AG04450 (cell line): ENCODE results near the gene BAZ1A. TPM values are rescaled to one million over a fixed set of nuclear protein-coding genes. Genes with fewer than 3 reads are reported as not detected.
"Not testable (repeated sequence)": the region's sequence is repeated elsewhere in the genome, so short reads cannot be mapped to it uniquely, and the experiment has no call there.

ENCODE experiments used
- CTCF ChIA-PET: fragments of 300-600, 350-600 bp; formaldehyde crosslinking; extraction: SDS; loops from one replicate; lab custom pipeline; 2022; ENCODE audit warnings: antibody characterized with exemption, inconsistent platforms; lab: Charles Lee
- POLR2A ChIA-PET: fragments of 350-600 bp; formaldehyde crosslinking; extraction: SDS; loops from one replicate; lab custom pipeline; 2021; ENCODE audit warnings: antibody characterized with exemption, inconsistent platforms; lab: Yijun Ruan, JAX
- DNase-seq: peaks from one replicate; pipeline ENCODE4 v3.0.0-alpha.2; 2011; ENCODE audit warnings: low read depth, low spot score
- H3K27ac ChIP-seq: one replicate; pipeline ENCODE4 v1.5.1; 2012; ENCODE audit warnings: low read depth, low read length, control low read depth
- H3K27me3 ChIP-seq: one replicate; pipeline ENCODE4 v1.6.0; 2012; ENCODE audit warnings: low read length; ENCODE audit not compliant: control insufficient read depth, insufficient read depth
- H3K4me3 ChIP-seq: 2 replicates; pipeline ENCODE4 v1.5.1; 2011; ENCODE audit warnings: mild to moderate bottlenecking, low read depth, low read length, control low read depth
- H3K9me3 ChIP-seq: 2 replicates; pipeline ENCODE4 v1.5.1; 2012; ENCODE audit warnings: low read length; ENCODE audit not compliant: control insufficient read depth, insufficient read depth
- polyA plus RNA-seq: library from polyadenylated mRNA; depleted of rRNA; stranded (reverse); fragments of >200 nt; gene quantifications from 2 replicates; pipeline ENCODE4 v1.2.3, GENCODE V29; 2011
- TF ChIP-seq, protein P1 (sequence below): IDR thresholded peaks from 2 replicates; pipeline ENCODE4 v1.5.1; 2011; ENCODE audit warnings: low read depth, low read length, control low read depth, inconsistent platforms

The BAZ1A gene
- polyA plus RNA-seq, 1 experiment, result 31.5 TPM

DNA sequence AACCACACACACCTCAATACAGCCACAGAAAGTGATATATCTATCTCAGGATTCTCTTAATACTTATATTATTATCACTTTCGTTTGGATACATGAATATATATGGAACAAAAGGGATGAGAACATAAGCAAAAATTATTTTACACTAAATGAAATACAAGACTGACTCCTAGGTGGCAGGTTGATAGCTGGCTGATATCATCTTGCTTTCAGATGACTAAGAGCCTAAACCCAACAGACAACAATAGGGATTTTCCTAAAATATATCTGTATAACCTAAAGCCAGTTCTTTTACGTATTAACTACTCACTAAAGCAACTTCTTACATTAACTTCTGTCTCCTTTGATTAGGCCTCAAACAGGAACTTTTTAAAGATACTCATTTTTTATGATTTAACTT, 65.1 kb downstream of the BAZ1A start:
- POLR2A ChIA-PET, result no interaction called here

DNA sequence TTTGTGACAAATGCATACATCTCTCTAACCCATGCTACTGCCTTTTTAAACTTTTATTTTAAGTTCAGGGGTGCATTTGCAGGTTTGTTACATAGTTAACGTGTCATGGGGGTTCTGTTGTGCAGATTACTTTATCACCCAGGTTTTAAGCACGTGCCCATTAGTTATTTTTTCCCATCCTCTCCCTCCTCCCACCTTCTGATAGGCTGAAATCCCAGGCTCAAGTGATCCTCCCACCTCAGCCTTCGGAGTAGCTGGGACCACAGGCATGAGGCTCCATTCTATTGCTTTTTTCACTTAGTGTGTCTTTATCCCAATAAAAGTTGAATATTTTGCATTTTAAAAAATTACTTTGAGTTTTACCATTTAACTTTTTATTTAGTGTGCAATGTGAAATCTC, 68.9 kb downstream of the BAZ1A start:
- H3K9me3 ChIP-seq, result no peaks in the 10 kb centered on the region
- TF ChIP-seq, protein P1, sequence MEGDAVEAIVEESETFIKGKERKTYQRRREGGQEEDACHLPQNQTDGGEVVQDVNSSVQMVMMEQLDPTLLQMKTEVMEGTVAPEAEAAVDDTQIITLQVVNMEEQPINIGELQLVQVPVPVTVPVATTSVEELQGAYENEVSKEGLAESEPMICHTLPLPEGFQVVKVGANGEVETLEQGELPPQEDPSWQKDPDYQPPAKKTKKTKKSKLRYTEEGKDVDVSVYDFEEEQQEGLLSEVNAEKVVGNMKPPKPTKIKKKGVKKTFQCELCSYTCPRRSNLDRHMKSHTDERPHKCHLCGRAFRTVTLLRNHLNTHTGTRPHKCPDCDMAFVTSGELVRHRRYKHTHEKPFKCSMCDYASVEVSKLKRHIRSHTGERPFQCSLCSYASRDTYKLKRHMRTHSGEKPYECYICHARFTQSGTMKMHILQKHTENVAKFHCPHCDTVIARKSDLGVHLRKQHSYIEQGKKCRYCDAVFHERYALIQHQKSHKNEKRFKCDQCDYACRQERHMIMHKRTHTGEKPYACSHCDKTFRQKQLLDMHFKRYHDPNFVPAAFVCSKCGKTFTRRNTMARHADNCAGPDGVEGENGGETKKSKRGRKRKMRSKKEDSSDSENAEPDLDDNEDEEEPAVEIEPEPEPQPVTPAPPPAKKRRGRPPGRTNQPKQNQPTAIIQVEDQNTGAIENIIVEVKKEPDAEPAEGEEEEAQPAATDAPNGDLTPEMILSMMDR, result no peak
- no peak overlapping the region for H3K27ac ChIP-seq
- H3K4me3 ChIP-seq, result no peak overlapping the region
- no peaks in the 10 kb centered on the region for H3K27me3 ChIP-seq
- ChIA-PET CTCF (no interaction called here), POLR2A (no interaction called here)
- DNase-seq, result no peak

More for the DNA sequence above, 65.1 kb downstream of the BAZ1A start:
- H3K27ac ChIP-seq, result no peak overlapping the region
- no peak overlapping the region for H3K4me3 ChIP-seq
- CTCF ChIA-PET, result interaction anchor here (0.9 kb wide), 1 partner anchor 87 kb away, joined by 3 read pairs; no protein-coding TSS in a partner anchor
- DNase-seq, result no peak
- H3K9me3 ChIP-seq, result no peaks in the 10 kb centered on the region
- no peaks in the 10 kb centered on the region for H3K27me3 ChIP-seq
- TF ChIP-seq, protein P1, result no peak

DNA sequence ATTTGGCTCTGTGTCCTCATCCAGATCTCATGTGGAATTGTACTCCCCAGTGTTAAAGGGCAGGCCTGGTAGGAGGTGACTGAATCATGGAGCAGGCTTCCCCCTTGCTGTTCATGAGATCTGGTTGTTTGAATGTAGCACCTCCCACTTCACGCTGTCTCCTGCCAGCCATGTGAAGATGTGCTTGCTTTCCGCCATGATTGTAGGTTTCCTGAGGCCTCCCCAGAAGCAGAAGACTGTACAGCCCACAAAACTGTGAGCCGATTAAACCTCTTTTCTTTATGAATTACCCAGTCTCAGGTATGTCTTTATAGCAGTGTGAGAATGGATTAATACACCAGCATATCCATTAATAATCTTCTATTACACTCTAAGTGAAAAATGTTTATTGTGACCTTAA, 70.2 kb downstream of the BAZ1A start:
- Histone ChIP-seq H3K9me3 (no peaks in the 10 kb centered on the region), H3K27me3 (no peaks in the 10 kb centered on the region), H3K4me3 (no peak overlapping the region), H3K27ac (no peak overlapping the region)
- ChIA-PET POLR2A (no interaction called here), CTCF (no interaction called here)
- no peak for DNase-seq
- TF ChIP-seq, protein P1, result no peak

DNA sequence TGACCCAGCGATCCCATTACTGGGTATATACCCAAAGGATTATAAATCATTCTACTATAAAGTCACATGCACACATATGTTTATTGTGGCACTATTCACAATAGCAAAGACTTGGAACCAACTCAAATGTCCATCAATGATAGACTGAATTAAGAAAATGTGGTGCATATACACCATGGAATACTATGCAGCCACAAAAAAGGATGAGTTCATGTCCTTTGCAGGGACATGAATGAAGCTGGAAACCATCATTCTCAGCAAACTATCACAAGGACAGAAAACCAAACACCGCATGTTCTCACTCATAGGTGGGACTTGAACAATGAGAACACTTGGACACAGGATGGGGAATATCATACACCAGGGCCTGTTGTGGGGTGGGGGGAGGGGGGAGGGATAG, 76.3 kb downstream of the BAZ1A start:
- H3K27ac ChIP-seq, H3K4me3 ChIP-seq, DNase-seq, POLR2A ChIA-PET, H3K27me3 ChIP-seq, H3K9me3 ChIP-seq, CTCF ChIA-PET: not testable (repeated sequence)

DNA sequence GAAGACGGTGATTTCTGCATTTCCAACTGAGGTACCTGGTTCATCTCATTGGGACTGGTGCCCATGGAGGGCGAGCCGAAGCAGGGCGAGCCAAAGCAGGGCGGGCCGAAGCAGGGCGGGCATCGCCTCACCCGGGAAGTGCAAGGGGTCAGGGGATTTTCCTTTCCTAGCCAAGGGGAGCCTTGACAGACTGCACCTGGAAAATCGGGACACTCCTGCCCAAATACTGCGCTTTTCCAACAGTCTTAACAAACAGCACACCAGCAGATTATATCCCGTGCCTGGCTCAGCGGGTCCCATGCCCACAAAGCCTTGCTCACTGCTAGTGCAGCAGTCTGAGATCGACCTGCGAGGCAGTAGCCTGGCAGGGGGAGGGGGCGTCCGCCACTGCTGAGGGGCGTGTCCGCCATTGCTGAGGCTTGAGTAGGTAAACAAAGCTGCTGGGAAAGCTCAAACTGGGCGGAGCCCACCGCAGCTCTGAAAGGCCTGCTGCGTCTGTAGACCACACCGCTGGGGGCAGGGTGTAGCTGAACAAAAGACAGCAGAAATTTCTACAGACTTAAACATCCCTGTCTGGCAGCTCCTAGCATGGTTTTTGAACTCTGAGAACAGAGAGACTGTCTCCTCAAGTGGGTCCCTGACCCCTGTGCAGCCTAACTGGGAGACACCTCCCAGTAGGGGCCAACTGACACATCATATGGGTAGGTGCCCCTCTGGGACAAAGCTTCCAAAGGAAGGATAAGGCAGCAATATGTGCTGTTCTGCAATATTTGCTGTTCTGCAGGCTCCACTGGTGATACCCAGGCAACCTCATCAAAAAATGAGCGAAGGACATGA, 77.2 kb downstream of the BAZ1A start:
- DNase-seq, result no peak
- Histone ChIP-seq H3K4me3 (no peak overlapping the region), H3K27me3 (no peaks in the 10 kb centered on the region), H3K27ac (no peak overlapping the region), H3K9me3 (peaks cover 7% of the 10 kb centered on the region)
- CTCF ChIA-PET, result no interaction called here
- TF ChIP-seq, protein P1, result no peak
- POLR2A ChIA-PET, result no interaction called here
